NCI-H1048 (cell line): Measurements from ENCODE around the gene LRRC46.
A peak's percentile ranks its signal among the peaks of the same experiment; 100 is the strongest.

Experiments used
- DNase-seq: peaks from one replicate; lab custom pipeline; 2025; lab: John Stamatoyannopoulos, UW

LRRC46 gene

GRCh38 chr17:47810200-47810821 lies 21.2 kb upstream of the LRRC46 start:
- no peak for DNase-seq

GRCh38 chr17:47810901-47811635 lies 20.4 kb upstream of the LRRC46 start:
- no peak for DNase-seq

- DNase-seq = no peak
Observed at GRCh38 chr17:47811709-47812108, 19.8 kb upstream of the LRRC46 start.

DNA sequence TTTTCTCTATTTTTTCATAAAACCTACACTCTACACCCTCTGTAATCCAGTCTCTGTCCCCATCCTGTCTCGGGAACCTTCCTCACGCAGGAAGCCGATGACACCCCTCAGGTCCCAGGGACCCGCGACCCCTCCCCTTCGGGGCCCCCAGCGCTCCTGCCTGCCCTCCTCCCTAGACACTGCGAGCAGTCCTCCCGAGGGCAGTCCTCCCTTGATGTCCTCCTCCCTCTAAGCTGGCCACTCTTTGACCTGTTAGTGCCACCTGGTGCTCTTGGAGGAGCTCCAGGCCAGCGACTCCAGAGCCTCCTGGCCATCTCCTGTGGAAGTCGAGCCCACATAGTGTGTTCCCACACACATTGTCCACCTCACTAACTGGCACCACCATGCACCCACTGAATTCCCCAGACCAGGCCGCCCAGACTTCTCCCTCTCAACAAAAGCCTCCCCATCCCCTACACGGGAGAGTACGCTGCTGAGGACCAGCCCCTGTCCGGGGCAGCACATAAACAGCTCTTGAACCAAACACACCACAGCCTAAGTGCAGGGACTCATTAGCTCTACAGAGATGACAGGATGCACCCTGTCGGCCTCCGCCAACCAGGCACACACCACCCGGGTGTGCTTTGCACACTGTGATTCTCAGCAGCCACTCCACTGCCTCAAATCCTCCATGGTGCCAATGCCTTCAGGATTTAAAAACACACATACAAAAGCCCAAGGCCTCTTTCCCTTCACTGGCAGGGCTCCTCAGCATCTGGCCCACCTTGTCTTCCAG lies 19.1 kb upstream of the LRRC46 start:
- DNase-seq = no peak

DNA sequence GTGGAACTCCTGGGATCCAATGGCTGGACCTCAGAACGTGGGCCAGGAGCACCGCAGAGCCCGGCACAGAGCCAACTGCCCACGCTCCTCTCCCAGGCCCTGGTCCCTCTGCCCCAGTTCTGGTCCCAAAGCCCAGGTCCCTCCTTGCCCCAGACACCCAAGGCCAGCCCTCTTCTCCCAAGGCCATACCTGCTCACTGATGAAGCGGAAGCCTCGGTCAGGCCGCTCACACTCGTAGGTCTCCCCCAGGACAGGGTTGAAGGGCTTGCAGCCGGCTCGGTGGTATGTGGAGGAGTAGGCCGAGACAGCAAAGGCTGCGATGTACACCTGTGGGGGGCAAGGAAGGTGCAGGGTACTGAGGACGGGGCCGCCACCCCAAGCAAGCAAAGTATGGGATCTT lies 18.4 kb upstream of the LRRC46 start:
- no peak for DNase-seq

GRCh38 chr17:47813512-47814031 lies 17.9 kb upstream of the LRRC46 start:
- DNase-seq = no peak

GRCh38 chr17:47815106-47815918 lies 16.2 kb upstream of the LRRC46 start:
- DNase-seq = no peak

DNA sequence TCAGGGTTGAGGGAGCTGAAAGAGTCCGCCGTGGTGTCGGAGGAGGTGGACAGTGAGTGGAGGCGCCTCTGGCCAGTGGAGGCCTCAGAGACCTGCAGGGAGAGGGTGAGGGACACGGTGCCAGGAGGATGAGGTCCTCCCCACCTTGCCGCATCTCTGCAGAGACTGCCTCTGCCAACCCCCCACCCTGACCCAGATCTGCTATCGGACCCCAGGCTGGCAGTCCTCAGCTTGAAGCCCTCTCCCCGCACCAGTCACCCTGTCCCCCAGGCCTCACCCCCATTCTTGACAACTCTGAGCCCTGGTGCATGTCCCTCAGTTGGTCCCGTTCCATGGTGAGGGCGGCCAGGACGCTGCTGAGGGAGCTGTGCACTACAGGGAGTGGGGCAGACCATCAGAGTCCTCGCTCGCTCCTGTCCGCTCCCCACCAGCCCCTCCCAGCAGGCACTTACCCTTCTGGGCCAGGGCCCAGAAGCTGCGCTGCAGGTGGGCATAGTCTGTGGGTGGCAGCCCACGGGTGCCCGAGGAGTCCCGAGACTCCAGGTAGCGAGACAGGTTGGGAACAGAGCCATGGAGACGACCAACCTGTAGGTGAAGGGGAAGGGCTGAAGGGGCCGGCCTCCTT lies 15.2 kb upstream of the LRRC46 start:
- no peak for DNase-seq

GRCh38 chr17:47816947-47817346 lies 14.5 kb upstream of the LRRC46 start:
- DNase-seq = no peak

GRCh38 chr17:47818002-47818695 lies 13.3 kb upstream of the LRRC46 start:
- no peak for DNase-seq

DNA sequence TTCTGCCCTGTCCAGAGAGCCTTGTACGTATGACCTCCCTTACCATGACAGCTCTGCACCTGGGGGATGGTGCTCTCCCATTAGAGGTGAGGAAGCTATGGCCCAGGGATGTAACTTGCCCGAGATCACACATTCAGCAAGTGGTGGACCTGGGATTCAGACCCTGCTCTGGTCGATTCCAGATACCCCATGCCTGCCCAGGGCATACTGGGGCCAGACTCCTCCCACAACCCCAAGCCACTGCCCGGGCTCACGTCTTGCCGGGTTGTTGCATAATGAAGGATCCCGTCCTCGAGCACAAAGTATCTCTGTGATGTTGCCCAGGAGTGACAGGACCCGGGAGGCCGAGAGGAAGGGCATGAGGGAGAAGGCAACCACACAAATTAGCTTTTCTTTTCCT lies 12.0 kb upstream of the LRRC46 start:
- DNase-seq = no peak

DNA sequence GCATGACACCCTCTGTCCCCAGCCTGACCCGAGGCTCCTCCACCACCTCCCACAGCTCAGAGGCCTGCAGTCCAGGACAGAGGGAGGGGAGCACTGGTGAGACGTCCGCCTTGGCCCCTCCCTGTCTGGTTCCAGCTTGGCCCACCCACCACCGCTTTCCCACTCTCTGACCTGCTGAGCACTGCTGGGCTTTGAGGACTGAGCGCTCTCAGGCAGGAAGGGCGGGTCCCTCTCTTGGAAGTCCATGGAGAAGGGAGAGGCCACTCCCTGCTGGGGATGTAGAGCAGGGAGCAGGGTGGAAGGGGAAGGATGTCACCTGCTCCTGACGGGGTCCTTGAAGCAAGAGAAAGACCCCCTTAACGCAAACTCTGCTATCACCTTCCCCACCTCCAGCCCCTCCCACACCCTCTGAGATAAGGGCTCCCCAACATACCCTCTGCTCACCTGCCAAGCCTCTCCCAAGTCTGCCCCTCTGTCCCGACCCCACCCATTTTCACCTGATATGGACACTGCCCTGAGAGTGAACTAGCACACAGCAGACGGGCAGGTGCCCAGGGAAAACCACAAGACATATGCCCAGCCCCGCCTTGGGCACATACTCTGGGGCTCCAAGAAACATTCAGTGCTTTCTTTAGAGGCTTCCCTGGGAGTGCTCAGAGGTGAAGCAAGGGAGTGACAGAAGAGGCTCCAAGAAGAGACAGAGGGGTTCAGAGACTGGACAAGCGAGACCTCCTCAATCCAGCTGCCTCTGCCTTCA lies 11.3 kb upstream of the LRRC46 start:
- no peak for DNase-seq

DNA sequence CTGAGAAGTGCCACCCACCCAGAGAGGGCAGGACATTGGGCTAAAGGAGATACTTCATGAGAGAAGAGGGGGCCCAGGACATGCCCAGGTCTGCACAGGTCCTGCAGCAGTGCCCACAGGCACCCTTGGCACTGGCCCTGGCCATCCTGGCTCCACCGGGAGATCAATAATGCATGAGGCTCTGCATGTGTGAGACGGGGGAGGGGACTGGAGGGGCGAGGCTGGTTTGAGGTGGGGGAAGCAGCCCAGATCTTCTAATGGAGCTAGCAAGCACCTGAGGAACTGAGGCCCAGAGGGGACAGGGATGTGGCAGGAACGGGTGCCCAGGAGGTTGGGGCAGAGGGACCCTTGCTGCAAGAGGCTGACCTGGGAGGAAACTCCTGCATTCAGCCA lies 10.4 kb upstream of the LRRC46 start:
- DNase-seq = no peak

GRCh38 chr17:47821424-47822391 lies 9.8 kb upstream of the LRRC46 start, which contains the start of gene OSBPL7:
TSS of gene OSBPL7 (minus strand) at chr17:47821794. CDS start at chr17:47820278, 1,516 bp downstream.
- DNase-seq = peak; percentile 38

DNA sequence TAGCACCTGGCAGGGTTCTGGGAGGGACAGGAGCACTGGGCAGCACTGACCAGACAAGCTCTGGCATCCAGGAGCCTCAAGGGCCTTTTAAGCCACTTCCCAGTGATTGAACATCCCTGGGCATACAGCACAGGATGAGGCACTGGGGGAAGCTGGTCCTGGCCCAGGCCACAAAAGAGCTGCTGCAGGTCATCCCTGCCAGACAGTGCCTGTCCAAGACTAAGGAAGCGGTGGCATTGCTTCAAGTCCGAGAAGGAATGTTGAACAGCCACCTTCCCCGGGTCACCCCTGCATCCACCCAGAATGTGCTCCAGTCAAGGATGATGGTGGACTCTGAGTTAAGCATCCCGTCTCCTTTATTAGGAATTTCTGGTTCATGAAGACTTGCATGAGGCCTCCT lies 8.7 kb upstream of the LRRC46 start:
- DNase-seq = no peak

GRCh38 chr17:47823519-47823918 lies 8.0 kb upstream of the LRRC46 start:
- DNase-seq = no peak

- DNase-seq = no peak
Observed at GRCh38 chr17:47829870-47830269, 1.6 kb upstream of the LRRC46 start.

DNA sequence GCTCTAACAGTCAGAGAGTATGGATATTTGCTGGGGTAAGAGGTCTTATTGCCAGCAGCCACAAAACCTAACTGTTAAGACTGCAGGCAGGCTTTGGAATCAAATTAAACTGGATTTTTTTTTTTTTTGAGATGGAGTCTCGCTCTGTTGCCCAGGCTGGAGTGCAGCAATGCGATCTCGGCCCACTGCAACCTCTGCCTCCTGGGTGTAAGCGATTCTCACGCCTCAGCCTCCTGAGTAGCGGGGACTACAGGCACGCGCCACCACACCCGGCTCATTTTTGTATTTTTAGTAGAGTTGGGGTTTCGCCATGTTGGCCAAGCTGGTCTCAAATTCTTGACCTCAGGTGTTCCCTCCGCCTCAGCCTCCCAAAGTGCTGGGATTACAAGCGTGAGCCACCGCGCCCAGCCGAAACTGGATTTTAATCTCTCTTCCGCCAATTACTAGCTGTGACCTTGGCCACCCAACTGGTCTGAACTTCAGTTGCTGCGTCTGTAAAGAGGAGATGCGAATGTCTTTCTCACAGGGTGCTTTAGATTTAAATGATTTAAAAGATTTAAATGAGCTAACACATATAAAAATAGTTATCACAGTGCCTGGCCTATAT lies 971 bp upstream of the LRRC46 start:
- DNase-seq = no peak
